ENCODE data around the gene TIMM8B.
A peak's percentile ranks its signal among the peaks of the same experiment; 100 is the strongest.
"Not testable (repeated sequence)": the region's sequence is repeated elsewhere in the genome, so short reads cannot be mapped to it uniquely, and the experiment has no call there.

TIMM8B gene

GRCh38 chr11:112048256-112048655 lies 38.3 kb downstream of the TIMM8B start:
- H3K9me3 Mint-ChIP-seq, H3K4me3 Mint-ChIP-seq, DNase-seq, H3K27me3 Mint-ChIP-seq: not testable (repeated sequence)
- Mint-ChIP-seq H3K27ac (peak overlapping the region; percentile 18), H3K36me3 (ENCODE audit: low read depth) (peaks cover 95% of the 10 kb centered on the region), H3K4me1 (ENCODE audit: low read depth) (peaks cover 28% of the 10 kb centered on the region)

GRCh38 chr11:112046647-112047046 lies 39.9 kb downstream of the TIMM8B start:
- H3K9me3 Mint-ChIP-seq, H3K4me3 Mint-ChIP-seq, H3K27ac Mint-ChIP-seq, DNase-seq, H3K27me3 Mint-ChIP-seq: not testable (repeated sequence)
- Mint-ChIP-seq H3K36me3 (ENCODE audit: low read depth) (peaks cover 99% of the 10 kb centered on the region), H3K4me1 (ENCODE audit: low read depth) (peaks cover 38% of the 10 kb centered on the region)

- Mint-ChIP-seq H3K4me3 (no peak overlapping the region), H3K9me3 (no peaks in the 10 kb centered on the region), H3K27ac (no peak overlapping the region), H3K27me3 (no peaks in the 10 kb centered on the region), H3K36me3 (ENCODE audit: low read depth) (peaks cover 94% of the 10 kb centered on the region), H3K4me1 (ENCODE audit: low read depth) (peaks cover 37% of the 10 kb centered on the region)
- no peak for DNase-seq
Measured at GRCh38 chr11:112044961-112045360, 41.6 kb downstream of the TIMM8B start.

- peaks cover 21% of the 10 kb centered on the region for H3K4me1 Mint-ChIP-seq (ENCODE audit: low read depth)
- no peak overlapping the region for H3K4me3 Mint-ChIP-seq
- H3K9me3 Mint-ChIP-seq, result no peaks in the 10 kb centered on the region
- H3K36me3 Mint-ChIP-seq (ENCODE audit: low read depth), result peaks cover 91% of the 10 kb centered on the region
- no peak overlapping the region for H3K27ac Mint-ChIP-seq
- no peaks in the 10 kb centered on the region for H3K27me3 Mint-ChIP-seq
- DNase-seq, result no peak
Measured at GRCh38 chr11:112042961-112043304, 43.6 kb downstream of the TIMM8B start.

GRCh38 chr11:112042161-112042960 lies 44.2 kb downstream of the TIMM8B start:
- peaks cover 17% of the 10 kb centered on the region for H3K4me1 Mint-ChIP-seq (ENCODE audit: low read depth)
- H3K36me3 Mint-ChIP-seq (ENCODE audit: low read depth), result peaks cover 91% of the 10 kb centered on the region
- no peak overlapping the region for H3K4me3 Mint-ChIP-seq
- peak overlapping the region; percentile 0 for H3K27ac Mint-ChIP-seq
- H3K9me3 Mint-ChIP-seq, result no peaks in the 10 kb centered on the region
- no peak for DNase-seq
- H3K27me3 Mint-ChIP-seq, result no peaks in the 10 kb centered on the region

- peak overlapping the region; percentile 44 for H3K27ac Mint-ChIP-seq
- peaks cover 10% of the 10 kb centered on the region for H3K4me1 Mint-ChIP-seq (ENCODE audit: low read depth)
- H3K36me3 Mint-ChIP-seq (ENCODE audit: low read depth), result peaks cover 81% of the 10 kb centered on the region
- H3K27me3 Mint-ChIP-seq, result no peaks in the 10 kb centered on the region
- H3K4me3 Mint-ChIP-seq, result no peak overlapping the region
- H3K9me3 Mint-ChIP-seq, result no peaks in the 10 kb centered on the region
- DNase-seq, result no peak
Measured at GRCh38 chr11:112037527-112037926, 49.0 kb downstream of the TIMM8B start.

Measured in activated T-cell treated with anti-CD3 and anti-CD28 coated beads, Interleukin-2, amount 50 U/mL, for 24 hours (primary cell).